ENCODE measurements around the gene DCXR.

DNA sequence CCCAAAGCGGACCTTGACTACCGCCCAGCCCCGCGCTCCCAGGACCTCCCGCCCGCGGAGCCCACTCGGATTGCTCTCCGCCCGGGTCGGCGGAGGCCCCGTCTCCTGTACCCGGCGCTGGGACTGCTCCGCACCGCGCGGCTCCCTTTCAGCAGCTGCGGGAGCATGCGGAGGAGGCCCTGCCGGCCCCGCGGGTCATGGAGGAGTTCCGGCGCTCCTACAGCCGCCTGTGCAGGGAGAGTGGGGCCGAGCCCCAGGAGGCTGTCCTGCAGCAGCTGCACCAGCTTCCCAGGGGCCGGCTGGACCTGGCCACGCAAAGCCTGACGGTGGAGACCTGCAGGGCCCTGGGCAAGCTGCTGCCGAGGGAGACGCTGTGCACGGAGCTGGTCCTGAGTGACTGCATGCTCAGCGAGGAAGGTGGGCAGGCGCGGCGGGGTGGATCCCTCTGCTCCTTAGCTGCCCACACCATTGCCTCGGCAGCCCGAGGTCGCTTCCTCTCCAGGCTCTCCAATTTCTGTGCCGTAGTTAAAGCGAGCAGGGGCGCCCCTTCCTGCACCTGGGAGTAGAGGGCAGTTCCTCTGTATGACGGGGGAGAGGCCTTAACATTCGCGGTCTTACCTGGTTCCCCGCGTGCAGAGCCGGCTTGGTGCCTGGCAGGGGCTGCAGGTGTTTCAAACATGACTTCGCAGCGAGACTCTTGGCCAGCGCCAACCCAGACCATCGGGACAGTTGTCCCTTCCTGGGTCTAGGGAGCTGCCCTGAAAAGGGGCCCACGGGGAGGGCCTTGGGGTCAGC lies 13.9 kb downstream of the DCXR start:
- TF ChIP-seq, protein P1, sequence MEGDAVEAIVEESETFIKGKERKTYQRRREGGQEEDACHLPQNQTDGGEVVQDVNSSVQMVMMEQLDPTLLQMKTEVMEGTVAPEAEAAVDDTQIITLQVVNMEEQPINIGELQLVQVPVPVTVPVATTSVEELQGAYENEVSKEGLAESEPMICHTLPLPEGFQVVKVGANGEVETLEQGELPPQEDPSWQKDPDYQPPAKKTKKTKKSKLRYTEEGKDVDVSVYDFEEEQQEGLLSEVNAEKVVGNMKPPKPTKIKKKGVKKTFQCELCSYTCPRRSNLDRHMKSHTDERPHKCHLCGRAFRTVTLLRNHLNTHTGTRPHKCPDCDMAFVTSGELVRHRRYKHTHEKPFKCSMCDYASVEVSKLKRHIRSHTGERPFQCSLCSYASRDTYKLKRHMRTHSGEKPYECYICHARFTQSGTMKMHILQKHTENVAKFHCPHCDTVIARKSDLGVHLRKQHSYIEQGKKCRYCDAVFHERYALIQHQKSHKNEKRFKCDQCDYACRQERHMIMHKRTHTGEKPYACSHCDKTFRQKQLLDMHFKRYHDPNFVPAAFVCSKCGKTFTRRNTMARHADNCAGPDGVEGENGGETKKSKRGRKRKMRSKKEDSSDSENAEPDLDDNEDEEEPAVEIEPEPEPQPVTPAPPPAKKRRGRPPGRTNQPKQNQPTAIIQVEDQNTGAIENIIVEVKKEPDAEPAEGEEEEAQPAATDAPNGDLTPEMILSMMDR (conservative IDR thresholded peaks at IDR 0.05; ENCODE audit: low read depth in 2 of 2), result no peak
- no peak for TF ChIP-seq ZNF114 (CRISPR knock-in tag; IDR thresholded peaks at IDR 0.05)

Measured in GM23338 (cell line).